ENCODE measurements around the gene ERP27.

ERP27 gene

DNA sequence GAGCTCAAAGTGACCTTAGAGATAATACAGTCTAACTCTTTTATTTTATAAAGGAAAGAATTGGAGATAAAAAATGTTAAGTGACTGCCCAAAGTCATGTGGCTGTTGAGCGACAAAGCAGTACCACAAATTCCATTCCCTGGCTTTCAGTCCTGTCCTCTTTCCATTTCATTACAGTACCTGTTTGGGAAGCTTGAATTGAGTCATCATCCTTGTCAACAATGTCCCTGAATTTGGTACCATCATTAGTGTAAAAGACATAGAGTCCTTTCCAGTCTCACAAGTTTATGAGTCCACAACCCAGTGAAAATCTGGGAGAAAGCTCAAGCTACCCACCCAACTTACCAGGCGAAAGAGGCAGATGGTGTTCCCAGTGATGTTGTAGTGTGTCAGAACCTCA, 3.8 kb downstream of the ERP27 start:
- Histone ChIP-seq H4K20me1 (ENCODE audit: insufficient read depth, low read length) (no peaks in the 10 kb centered on the region), H2AFZ (ENCODE audit: low read length) (no peak overlapping the region), H3K27me3 (ENCODE audit: insufficient read depth, low read length) (no peaks in the 10 kb centered on the region), H3K9me2 (ENCODE audit: low read depth, low read length) (no peaks in the 10 kb centered on the region), H3K9me3 (ENCODE audit: low read length) (no peaks in the 10 kb centered on the region), H3K27ac (ENCODE audit: low read depth, low read length, poor library complexity, severe bottlenecking) (no peak overlapping the region), H3K9ac (ENCODE audit: low read length) (no peak overlapping the region), H3K79me2 (ENCODE audit: insufficient read depth, low read length) (no peaks in the 10 kb centered on the region), H3K4me2 (ENCODE audit: low read length) (no peak overlapping the region), H3K4me1 (ENCODE audit: insufficient read depth, low read length, severe bottlenecking) (peaks cover 2% of the 10 kb centered on the region), H3K36me3 (ENCODE audit: insufficient read depth, low read length) (peaks cover 2% of the 10 kb centered on the region; the same call in 1 of the 2 replicates), H3K4me3 (ENCODE audit: low read depth, low read length, poor library complexity, severe bottlenecking) (no peak overlapping the region), H3F3A (ENCODE audit: insufficient read depth, low read length) (peaks cover under 1% of the 10 kb centered on the region; the same call in 1 of the 2 replicates)
- TF ChIP-seq, protein P1, sequence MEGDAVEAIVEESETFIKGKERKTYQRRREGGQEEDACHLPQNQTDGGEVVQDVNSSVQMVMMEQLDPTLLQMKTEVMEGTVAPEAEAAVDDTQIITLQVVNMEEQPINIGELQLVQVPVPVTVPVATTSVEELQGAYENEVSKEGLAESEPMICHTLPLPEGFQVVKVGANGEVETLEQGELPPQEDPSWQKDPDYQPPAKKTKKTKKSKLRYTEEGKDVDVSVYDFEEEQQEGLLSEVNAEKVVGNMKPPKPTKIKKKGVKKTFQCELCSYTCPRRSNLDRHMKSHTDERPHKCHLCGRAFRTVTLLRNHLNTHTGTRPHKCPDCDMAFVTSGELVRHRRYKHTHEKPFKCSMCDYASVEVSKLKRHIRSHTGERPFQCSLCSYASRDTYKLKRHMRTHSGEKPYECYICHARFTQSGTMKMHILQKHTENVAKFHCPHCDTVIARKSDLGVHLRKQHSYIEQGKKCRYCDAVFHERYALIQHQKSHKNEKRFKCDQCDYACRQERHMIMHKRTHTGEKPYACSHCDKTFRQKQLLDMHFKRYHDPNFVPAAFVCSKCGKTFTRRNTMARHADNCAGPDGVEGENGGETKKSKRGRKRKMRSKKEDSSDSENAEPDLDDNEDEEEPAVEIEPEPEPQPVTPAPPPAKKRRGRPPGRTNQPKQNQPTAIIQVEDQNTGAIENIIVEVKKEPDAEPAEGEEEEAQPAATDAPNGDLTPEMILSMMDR (IDR thresholded peaks at IDR 0.05; ENCODE audit: low read length), result no peak
- TF ChIP-seq EZH2 (IDR thresholded peaks at IDR 0.05; ENCODE audit: borderline replicate concordance, low read length), result no peak

GRCh38 chr12:14931791-14932560, 6.4 kb downstream of the ERP27 start:
- Histone ChIP-seq H3K36me3 (ENCODE audit: insufficient read depth, low read length) (no peaks in the 10 kb centered on the region; the same call in 1 of the 2 replicates), H3F3A (ENCODE audit: insufficient read depth, low read length) (no peaks in the 10 kb centered on the region), H3K4me1 (ENCODE audit: insufficient read depth, low read length, severe bottlenecking) (no peaks in the 10 kb centered on the region), H3K9me2 (ENCODE audit: low read depth, low read length) (no peaks in the 10 kb centered on the region), H3K79me2 (ENCODE audit: insufficient read depth, low read length) (no peaks in the 10 kb centered on the region), H3K27me3 (ENCODE audit: insufficient read depth, low read length) (no peaks in the 10 kb centered on the region), H4K20me1 (ENCODE audit: insufficient read depth, low read length) (no peaks in the 10 kb centered on the region), H3K4me3 (ENCODE audit: low read depth, low read length, poor library complexity, severe bottlenecking) (no peak overlapping the region), H3K4me2 (ENCODE audit: low read length) (no peak overlapping the region), H3K27ac (ENCODE audit: low read depth, low read length, poor library complexity, severe bottlenecking) (no peak overlapping the region), H3K9me3 (ENCODE audit: low read length) (no peaks in the 10 kb centered on the region), H2AFZ (ENCODE audit: low read length) (no peak overlapping the region), H3K9ac (ENCODE audit: low read length) (no peak overlapping the region)
- no peak for TF ChIP-seq EZH2 (IDR thresholded peaks at IDR 0.05; ENCODE audit: borderline replicate concordance, low read length)
- TF ChIP-seq, protein P1 (IDR thresholded peaks at IDR 0.05; ENCODE audit: low read length), result no peak

GRCh38 chr12:14931359-14931758, 7.0 kb downstream of the ERP27 start:
- no peak overlapping the region for H3K27ac ChIP-seq (ENCODE audit: low read depth, low read length, poor library complexity, severe bottlenecking)

More at GRCh38 chr12:14931359-14931758, 7.0 kb downstream of the ERP27 start:
- H3K36me3 ChIP-seq (ENCODE audit: insufficient read depth, low read length), result no peaks in the 10 kb centered on the region; the same call in 1 of the 2 replicates
- H3K9me2 ChIP-seq (ENCODE audit: low read depth, low read length), result no peaks in the 10 kb centered on the region
- no peaks in the 10 kb centered on the region for H3K27me3 ChIP-seq (ENCODE audit: insufficient read depth, low read length)
- no peak for TF ChIP-seq EZH2 (IDR thresholded peaks at IDR 0.05; ENCODE audit: borderline replicate concordance, low read length)
- TF ChIP-seq, protein P1 (IDR thresholded peaks at IDR 0.05; ENCODE audit: low read length), result no peak
- no peaks in the 10 kb centered on the region for H3K9me3 ChIP-seq (ENCODE audit: low read length)
- no peaks in the 10 kb centered on the region for H3F3A ChIP-seq (ENCODE audit: insufficient read depth, low read length)
- no peaks in the 10 kb centered on the region for H3K79me2 ChIP-seq (ENCODE audit: insufficient read depth, low read length)
- no peaks in the 10 kb centered on the region for H4K20me1 ChIP-seq (ENCODE audit: insufficient read depth, low read length)
- no peak overlapping the region for H2AFZ ChIP-seq (ENCODE audit: low read length)
- no peak overlapping the region for H3K4me2 ChIP-seq (ENCODE audit: low read length)
- no peak overlapping the region for H3K9ac ChIP-seq (ENCODE audit: low read length)
- H3K4me1 ChIP-seq (ENCODE audit: insufficient read depth, low read length, severe bottlenecking), result no peaks in the 10 kb centered on the region
- H3K4me3 ChIP-seq (ENCODE audit: low read depth, low read length, poor library complexity, severe bottlenecking), result no peak overlapping the region

Data from OCI-LY1 (cell line).